ENCODE measurements around the gene TTC9C. TPM values are rescaled to one million over a fixed set of nuclear protein-coding genes. Genes with fewer than 3 reads are reported as not detected.

Gene TTC9C
- total RNA-seq, 1 experiment from 2014 or later, result 63.1 TPM

GRCh38 chr11:62787005-62787759, 58.9 kb downstream of the TTC9C start, which contains the start of gene TMEM179B:
Gene TMEM179B (plus strand): TSS chr11:62787402. CDS start chr11:62787432, 30 bp downstream.
- DNase-seq, result peak; percentile 98
- Histone ChIP-seq H3K4me3 (ENCODE audit: insufficient read depth, low read depth, low read length) (peak within 1 kb of the TSS; percentile 93), H3K27me3 (ENCODE audit: control insufficient read depth, insufficient read depth, low read length) (no peaks in the 10 kb centered on the region), H3K36me3 (replicated peaks; ENCODE audit: control insufficient read depth, insufficient read depth, low read length) (peaks cover 13% of the 10 kb centered on the region)

Other genes starting within 250 kb of the TTC9C start
- gene AHNAK, start 181.7 kb upstream of the TTC9C start, total RNA-seq (2014; rRNA removed; shearing (Covaris generic)), result 8.3 and 11.2 TPM in 2 replicates
- 1,781 and 1,948 TPM in 2 replicates for gene EEF1G, start 154.6 kb upstream of the TTC9C start, total RNA-seq (2014; rRNA removed; shearing (Covaris generic))
- 25.8 and 29.4 TPM in 2 replicates for gene TUT1, start 137.0 kb upstream of the TTC9C start, total RNA-seq (2014; rRNA removed; shearing (Covaris generic))
- gene MTA2, start 126.6 kb upstream of the TTC9C start, total RNA-seq (2014; rRNA removed; shearing (Covaris generic)), result 151 and 166 TPM in 2 replicates
- gene EML3, start 115.7 kb upstream of the TTC9C start, total RNA-seq (2014; rRNA removed; shearing (Covaris generic)), result 28.0 and 29.3 TPM in 2 replicates
- 1.1 and 2.5 TPM in 2 replicates for gene ROM1, start 115.2 kb upstream of the TTC9C start, total RNA-seq (2014; rRNA removed; shearing (Covaris generic))
- 49.9 and 58.3 TPM in 2 replicates for gene B3GAT3, start 106.5 kb upstream of the TTC9C start, total RNA-seq (2014; rRNA removed; shearing (Covaris generic))
- gene GANAB, start 81.9 kb upstream of the TTC9C start, total RNA-seq (2014; rRNA removed; shearing (Covaris generic)), result 173 and 181 TPM in 2 replicates
- 19.5 and 26.1 TPM in 2 replicates for gene INTS5, start 75.2 kb upstream of the TTC9C start, total RNA-seq (2014; rRNA removed; shearing (Covaris generic))
- 107 and 136 TPM in 2 replicates for gene C11orf98, start 63.3 kb upstream of the TTC9C start, total RNA-seq (2014; rRNA removed; shearing (Covaris generic))
- 24.7 and 38.1 TPM in 2 replicates for gene CSKMT, start 63.2 kb upstream of the TTC9C start, total RNA-seq (2014; rRNA removed; shearing (Covaris generic))
- 19.0 and 22.4 TPM in 2 replicates for gene UQCC3, start 56.8 kb upstream of the TTC9C start, total RNA-seq (2014; rRNA removed; shearing (Covaris generic))
- gene LBHD1, start 56.2 kb upstream of the TTC9C start, total RNA-seq (2014; rRNA removed; shearing (Covaris generic)), result 2.7 and 4.5 TPM in 2 replicates
- gene UBXN1, start 49.4 kb upstream of the TTC9C start, total RNA-seq (2014; rRNA removed; shearing (Covaris generic)), result 79.2 and 81.2 TPM in 2 replicates
- gene LRRN4CL, start 39.0 kb upstream of the TTC9C start, total RNA-seq (2014; rRNA removed; shearing (Covaris generic)), result 0.14 and 0.30 TPM in 2 replicates
- 169 and 200 TPM in 2 replicates for gene BSCL2, start 21.1 kb upstream of the TTC9C start, total RNA-seq (2014; rRNA removed; shearing (Covaris generic))
- 0.33 and 3.1 TPM in 2 replicates for gene GNG3, start 20.8 kb upstream of the TTC9C start, total RNA-seq (2014; rRNA removed; shearing (Covaris generic))
- gene HNRNPUL2, start 1.0 kb upstream of the TTC9C start, total RNA-seq (2014; rRNA removed; shearing (Covaris generic)), result 7.3 and 10.1 TPM in 2 replicates
- gene ZBTB3, start 25.7 kb downstream of the TTC9C start, total RNA-seq (2014; rRNA removed; shearing (Covaris generic)), result 26.8 and 42.0 TPM in 2 replicates
- 155 and 172 TPM in 2 replicates for gene POLR2G, start 33.1 kb downstream of the TTC9C start, total RNA-seq (2014; rRNA removed; shearing (Covaris generic))
- gene TAF6L, start 42.9 kb downstream of the TTC9C start, total RNA-seq (2014; rRNA removed; shearing (Covaris generic)), result 32.1 and 42.9 TPM in 2 replicates
- 50.1 and 55.2 TPM in 2 replicates for gene TMEM179B, start 58.9 kb downstream of the TTC9C start, total RNA-seq (2014; rRNA removed; shearing (Covaris generic))
- gene TMEM223, start 63.5 kb downstream of the TTC9C start, total RNA-seq (2014; rRNA removed; shearing (Covaris generic)), result 30.2 and 42.1 TPM in 2 replicates
- 19.1 and 19.3 TPM in 2 replicates for gene NXF1, start 77.0 kb downstream of the TTC9C start, total RNA-seq (2014; rRNA removed; shearing (Covaris generic))
- 24.0 and 29.0 TPM in 2 replicates for gene STX5, start 103.6 kb downstream of the TTC9C start, total RNA-seq (2014; rRNA removed; shearing (Covaris generic))
- gene TEX54, start 104.4 kb downstream of the TTC9C start, total RNA-seq (2014; rRNA removed; shearing (Covaris generic)), result not detected in 2 replicates
- gene WDR74, start 111.1 kb downstream of the TTC9C start, total RNA-seq (2014; rRNA removed; shearing (Covaris generic)), result 153 and 160 TPM in 2 replicates
- 271 and 340 TPM in 2 replicates for gene SLC3A2, start 152.4 kb downstream of the TTC9C start, total RNA-seq (2014; rRNA removed; shearing (Covaris generic))
- not detected in 2 replicates for gene CHRM1, start 192.9 kb downstream of the TTC9C start, total RNA-seq (2014; rRNA removed; shearing (Covaris generic))